Loucy (cell line): ENCODE results near the gene IL18RAP.

ENCODE experiments used
- H2AFZ ChIP-seq: fragments of 200-600 bp; sonication (generic); 2 replicates; pipeline ENCODE4 v1.6.0; 2016; ENCODE audit warnings: antibody characterized with exemption, mild to moderate bottlenecking, low read length, moderate library complexity
- H3F3A ChIP-seq: fragments of 200-600 bp; 2 replicates; pipeline ENCODE4 v1.6.0; 2016; ENCODE audit warnings: antibody characterized with exemption, low read depth, mild to moderate bottlenecking
- H3K27me3 ChIP-seq: fragments of 200-600 bp; sonication (generic); 2 replicates; pipeline ENCODE4 v1.6.1; 2014; ENCODE audit warnings: low read length, mild to moderate bottlenecking; ENCODE audit not compliant: insufficient read depth, poor library complexity, severe bottlenecking
- H3K36me3 ChIP-seq: fragments of 200-600 bp; sonication (generic); 2 replicates; pipeline ENCODE4 v1.6.1; 2016; ENCODE audit warnings: low read length; ENCODE audit not compliant: insufficient read depth
- H3K4me1 ChIP-seq: fragments of 200-600 bp; sonication (generic); 2 replicates; pipeline ENCODE4 v1.5.1; 2014; ENCODE audit warnings: low read length, mild to moderate bottlenecking; ENCODE audit not compliant: insufficient read depth, poor library complexity, severe bottlenecking
- H3K4me2 ChIP-seq: fragments of 200-600 bp; sonication (generic); 2 replicates; pipeline ENCODE4 v1.6.0; 2014; ENCODE audit warnings: antibody characterized with exemption, low read length, low read depth, mild to moderate bottlenecking; ENCODE audit not compliant: poor library complexity, severe bottlenecking
- H3K4me3 ChIP-seq: fragments of 200-600 bp; sonication (generic); 2 replicates; pipeline ENCODE4 v1.5.1; 2014; ENCODE audit warnings: low read length, mild to moderate bottlenecking, mixed read lengths; ENCODE audit not compliant: poor library complexity, severe bottlenecking
- H3K79me2 ChIP-seq: fragments of 200-600 bp; sonication (generic); 2 replicates; pipeline ENCODE4 v1.6.1; 2014; ENCODE audit warnings: low read length; ENCODE audit not compliant: insufficient read depth
- H3K9ac ChIP-seq: fragments of 200-600 bp; sonication (generic); 2 replicates; pipeline ENCODE4 v1.6.0; 2014; ENCODE audit warnings: mild to moderate bottlenecking, low read depth, low read length, moderate library complexity; ENCODE audit not compliant: poor library complexity, severe bottlenecking
- H3K9me2 ChIP-seq: fragments of 200-600 bp; sonication (generic); replicated peaks from 2 replicates; pipeline ENCODE4 v1.6.1; 2016; ENCODE audit warnings: low read depth, low read length, mixed read lengths
- H3K9me3 ChIP-seq: fragments of 200-600 bp; sonication (generic); 2 replicates; pipeline ENCODE4 v1.6.1; 2014; ENCODE audit warnings: mild to moderate bottlenecking, antibody characterized with exemption, low read length, low read depth; ENCODE audit not compliant: insufficient read depth
- H4K20me1 ChIP-seq: fragments of 200-600 bp; sonication (generic); 2 replicates; pipeline ENCODE4 v1.6.0; 2014; ENCODE audit warnings: antibody characterized with exemption, low read length, mild to moderate bottlenecking; ENCODE audit not compliant: insufficient read depth, poor library complexity, severe bottlenecking
- CTCF ChIP-seq: fragments of 200-600 bp; sonication (generic); conservative IDR thresholded peaks from 2 replicates; pipeline ENCODE4 v1.5.1; 2014; ENCODE audit warnings: mild to moderate bottlenecking, antibody characterized with exemption, low read length
- EZH2phosphoT487 ChIP-seq: fragments of 200-600 bp; IDR thresholded peaks from 2 replicates; pipeline ENCODE4 v1.6.1; 2018; ENCODE audit warnings: antibody characterized with exemption, mild to moderate bottlenecking, moderate library complexity, borderline replicate concordance

Gene IL18RAP

GRCh38 chr2:102410952-102411351 lies 12.0 kb upstream of the IL18RAP start:
- no peaks in the 10 kb centered on the region for H4K20me1 ChIP-seq
- H3K4me2 ChIP-seq = no peak overlapping the region
- peaks cover 17% of the 10 kb centered on the region for H3K4me1 ChIP-seq
- no peaks in the 10 kb centered on the region for H3F3A ChIP-seq
- H3K27me3 ChIP-seq = no peaks in the 10 kb centered on the region
- H3K36me3 ChIP-seq = 0 out of 2 replicates have a peak, but pooled peaks cover 3% of the 10 kb centered on the region
- no peak overlapping the region for H3K4me3 ChIP-seq
- no peak for TF ChIP-seq CTCF
- TF ChIP-seq EZH2phosphoT487 = no peak
- no peaks in the 10 kb centered on the region for H3K9me2 ChIP-seq
- no peak overlapping the region for H2AFZ ChIP-seq
- no peaks in the 10 kb centered on the region for H3K79me2 ChIP-seq
- H3K9ac ChIP-seq = no peak overlapping the region
- peaks cover 24% of the 10 kb centered on the region for H3K9me3 ChIP-seq

- no peaks in the 10 kb centered on the region for H3K9me2 ChIP-seq
- peaks cover 29% of the 10 kb centered on the region for H3K4me1 ChIP-seq
- H3K27me3 ChIP-seq = no peaks in the 10 kb centered on the region
- H3K36me3 ChIP-seq = 0 out of 2 replicates have a peak, but pooled peaks cover 3% of the 10 kb centered on the region
- no peak overlapping the region for H3K9ac ChIP-seq
- no peak overlapping the region for H2AFZ ChIP-seq
- H3F3A ChIP-seq = peaks cover 7% of the 10 kb centered on the region; the same call in 1 of the 2 replicates
- H3K79me2 ChIP-seq = no peaks in the 10 kb centered on the region
- H4K20me1 ChIP-seq = no peaks in the 10 kb centered on the region
- TF ChIP-seq CTCF = no peak
- H3K4me2 ChIP-seq = no peak overlapping the region
- peaks cover 24% of the 10 kb centered on the region for H3K9me3 ChIP-seq
- no peak overlapping the region for H3K4me3 ChIP-seq
Observed at GRCh38 chr2:102412199-102412598, 10.8 kb upstream of the IL18RAP start.

GRCh38 chr2:102417946-102418345 lies 5.0 kb upstream of the IL18RAP start:
- H3K4me2 ChIP-seq = peak overlapping the region; percentile 98

More at GRCh38 chr2:102417946-102418345, 5.0 kb upstream of the IL18RAP start:
- Histone ChIP-seq H3K4me3 (peak overlapping the region; percentile 80), H3F3A (peaks cover 24% of the 10 kb centered on the region), H3K27me3 (no peaks in the 10 kb centered on the region), H3K4me1 (peaks cover 83% of the 10 kb centered on the region), H3K9me3 (peaks cover 5% of the 10 kb centered on the region), H4K20me1 (no peaks in the 10 kb centered on the region), H3K79me2 (peaks cover 40% of the 10 kb centered on the region), H2AFZ (no peak overlapping the region), H3K9me2 (no peaks in the 10 kb centered on the region), H3K36me3 (no peaks in the 10 kb centered on the region), H3K9ac (peak overlapping the region; percentile 96)
- no peak for TF ChIP-seq EZH2phosphoT487
- no peak for TF ChIP-seq CTCF
